GM19023 (cell line): Measurements from ENCODE around the gene TFPI.

ENCODE experiments used
- ATAC-seq: cut with Tn5 transposase; IDR thresholded peaks from one replicate; pipeline ENCODE4 v1.9.1; 2021; ENCODE audit warnings: mild to moderate bottlenecking, moderate library complexity; ENCODE audit not compliant: unreplicated experiment

The TFPI gene

DNA sequence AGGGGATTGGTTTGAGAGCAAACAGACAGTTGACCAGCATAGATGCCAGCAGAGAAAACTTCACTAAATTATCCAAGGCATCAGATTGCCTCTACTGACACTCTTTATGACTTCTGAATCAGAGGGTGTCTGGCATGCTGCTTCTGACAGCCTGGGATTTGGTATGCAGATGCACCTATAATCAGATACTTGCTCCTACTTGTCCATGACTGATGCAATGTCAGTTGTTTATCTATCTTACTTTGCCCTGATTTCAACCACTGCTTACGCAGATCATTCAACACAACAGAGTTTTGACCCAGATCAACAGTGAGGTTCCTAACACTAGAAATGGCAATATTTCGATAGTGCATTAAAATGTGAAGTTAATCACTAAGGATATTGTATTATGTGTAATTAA lies 83.5 kb downstream of the TFPI start:
- ATAC-seq, result no peak

DNA sequence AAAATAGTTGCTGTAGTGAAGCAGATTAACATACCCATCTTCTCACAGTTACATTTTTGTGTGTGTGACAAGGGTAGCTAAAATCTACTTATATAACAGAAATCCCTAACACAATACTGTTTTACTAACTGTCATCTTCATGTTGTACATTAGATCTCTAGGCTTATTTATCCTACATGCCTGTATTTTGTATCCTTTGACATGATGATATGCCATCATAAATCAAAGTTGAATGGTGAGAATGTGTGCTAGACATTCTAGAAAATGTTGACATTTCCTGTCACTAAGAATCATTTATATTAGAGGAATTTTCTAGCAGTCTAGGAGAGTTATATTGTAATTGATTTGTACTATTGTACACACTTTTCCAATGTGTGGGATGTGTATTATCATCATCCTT lies 84.7 kb downstream of the TFPI start:
- ATAC-seq, result no peak

DNA sequence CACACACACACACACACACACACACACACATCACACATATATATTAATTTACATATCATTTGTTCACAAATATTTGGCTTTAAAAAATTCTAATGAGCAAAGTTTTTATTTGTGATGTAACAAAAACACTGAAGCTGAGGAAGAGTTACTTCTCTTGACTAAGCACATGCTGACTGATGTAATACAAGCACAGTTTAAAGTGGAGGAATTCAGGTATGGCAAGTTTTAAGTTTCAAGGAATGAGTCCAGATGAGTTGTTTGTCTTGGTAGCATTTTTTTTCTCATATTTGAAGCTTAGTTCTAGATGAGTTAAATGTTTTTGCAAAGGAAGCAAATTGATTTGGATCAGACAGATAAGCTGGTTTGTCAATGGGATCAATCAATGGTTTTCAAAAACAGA lies 86.0 kb downstream of the TFPI start:
- no peak for ATAC-seq

DNA sequence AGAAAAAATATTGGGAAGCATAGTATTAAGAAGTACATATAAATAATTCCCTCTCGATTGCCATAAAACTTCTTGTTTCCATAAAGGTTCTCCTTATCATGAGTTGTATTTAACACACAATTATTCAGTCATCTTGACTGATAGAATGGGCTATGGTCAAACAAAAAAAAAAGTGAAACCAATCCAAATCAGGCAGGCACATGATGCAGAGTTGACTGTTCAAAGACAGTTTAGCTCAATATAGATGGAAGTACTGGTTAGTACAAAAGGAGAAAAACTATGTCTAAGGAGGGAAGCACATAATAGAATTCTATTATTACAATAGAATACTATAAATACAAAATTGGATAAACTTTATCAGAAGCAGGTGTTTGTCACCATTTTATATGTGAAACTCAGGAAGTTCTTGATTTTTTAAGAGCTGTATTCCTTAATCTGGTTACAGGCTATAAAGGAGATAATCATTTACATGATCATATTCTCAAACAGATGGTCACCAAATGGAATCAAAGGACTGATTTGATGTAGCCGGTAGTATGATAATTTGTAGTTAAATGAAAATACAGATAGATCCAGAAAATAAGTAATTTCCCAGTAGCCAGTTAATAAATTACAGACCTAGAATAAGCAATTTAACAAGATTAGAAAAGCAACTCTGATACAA lies 88.0 kb downstream of the TFPI start:
- no peak for ATAC-seq

DNA sequence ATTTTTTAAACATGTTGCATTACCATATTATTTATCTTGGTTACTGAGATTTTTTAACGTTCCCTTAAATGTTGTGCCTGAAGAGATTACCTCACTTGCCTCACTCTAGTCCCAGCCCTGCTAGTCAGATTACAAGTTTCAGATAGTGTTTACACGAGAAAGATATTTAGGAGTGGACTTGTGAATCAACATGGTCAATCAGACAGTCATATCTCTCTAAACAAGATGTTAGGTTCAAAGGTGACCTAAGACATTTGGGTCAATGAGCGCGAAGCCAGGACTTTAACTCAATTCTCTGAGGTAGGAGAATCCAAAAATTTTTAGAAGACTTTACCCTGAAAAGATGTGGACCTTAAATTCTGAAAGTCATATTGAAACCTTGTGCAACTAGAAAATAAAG lies 91.4 kb downstream of the TFPI start:
- no peak for ATAC-seq

DNA sequence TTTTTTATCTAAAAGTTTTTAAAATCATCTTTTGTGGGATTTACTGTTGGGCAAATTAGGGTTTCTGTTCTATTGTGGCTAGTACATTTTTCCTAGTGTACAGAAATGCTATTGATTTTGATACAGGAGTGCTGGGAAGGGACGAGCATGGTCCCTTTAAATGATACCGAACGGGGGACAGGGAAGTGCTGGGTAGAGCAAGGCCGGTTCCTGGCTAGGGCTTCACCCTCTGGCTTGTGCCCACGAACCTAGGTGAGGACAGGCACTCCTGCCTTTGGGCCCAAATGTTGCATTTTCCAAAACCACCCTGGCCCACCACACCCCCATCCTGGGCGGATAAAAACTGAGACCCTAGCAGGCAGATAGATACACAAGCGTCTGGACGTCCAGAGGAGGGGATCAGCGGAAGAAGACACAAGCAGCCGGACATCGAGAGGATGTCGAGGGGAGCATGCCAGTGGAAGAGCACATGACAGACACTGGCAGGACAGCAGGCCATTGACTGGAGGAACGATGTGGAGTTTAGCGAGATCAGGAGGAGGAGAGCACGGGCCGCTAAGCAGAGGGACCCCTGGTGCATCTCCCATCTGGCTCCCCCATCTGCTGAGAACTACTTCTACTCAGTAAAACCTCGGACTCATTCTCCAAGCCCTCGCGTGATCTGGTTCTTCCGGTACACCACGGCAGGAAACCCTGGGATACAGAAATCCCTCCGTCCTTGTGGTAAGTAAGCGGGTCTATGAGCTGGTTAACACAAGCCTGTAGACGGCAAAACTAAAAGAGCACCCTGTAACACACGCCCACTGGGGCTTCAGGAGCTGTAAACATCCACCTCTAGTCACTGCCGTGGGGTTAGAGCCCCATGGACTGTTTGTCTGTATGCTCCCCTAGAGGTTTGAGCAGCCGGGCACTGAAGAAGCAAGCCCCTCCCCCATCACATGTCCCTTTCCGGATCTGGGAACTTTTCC lies 92.7 kb downstream of the TFPI start:
- ATAC-seq, result no peak

DNA sequence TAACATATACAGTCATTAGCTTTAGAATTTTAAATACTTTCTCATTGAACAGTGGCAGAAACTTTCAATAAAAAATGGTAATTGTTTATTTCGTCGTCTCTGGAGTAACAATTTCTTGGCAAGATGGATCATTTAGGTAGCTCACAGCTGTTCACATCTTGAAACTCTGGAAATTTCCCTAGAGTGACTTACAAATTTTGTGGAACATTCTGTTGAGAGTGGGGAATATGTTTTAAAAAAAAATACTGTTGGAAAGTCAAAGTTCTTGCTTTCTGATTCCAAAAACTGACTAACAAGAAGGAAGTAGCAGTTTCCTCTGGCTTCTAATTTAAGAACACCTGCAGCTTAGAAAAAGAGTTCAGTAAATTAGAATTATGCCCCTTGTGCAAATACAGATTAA lies 95.0 kb downstream of the TFPI start:
- no peak for ATAC-seq

DNA sequence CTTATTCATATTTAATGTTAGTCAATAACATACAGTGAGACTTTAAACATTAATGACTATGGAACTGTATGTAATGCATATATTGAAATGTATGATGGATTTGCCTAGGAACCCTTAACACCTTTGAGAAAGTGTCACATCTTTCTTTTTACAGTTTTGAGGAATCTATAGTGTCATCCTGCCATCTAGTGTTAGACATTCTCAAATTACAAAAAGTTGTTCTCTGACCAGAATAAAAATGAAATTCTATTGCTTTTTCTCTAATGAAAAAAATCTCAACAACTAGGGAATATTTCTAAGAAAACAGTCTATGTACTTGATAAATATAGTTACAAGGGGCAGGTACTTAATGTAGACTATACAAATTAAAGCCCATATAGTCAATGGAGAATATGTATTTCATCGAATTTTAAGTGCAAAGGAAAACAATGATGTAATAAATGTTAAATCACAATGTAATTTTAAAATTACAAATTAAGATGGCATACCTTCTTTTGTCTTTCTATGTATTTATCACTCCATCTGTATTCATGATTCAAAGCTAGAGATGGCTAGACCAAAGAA lies 101.1 kb downstream of the TFPI start:
- ATAC-seq, result no peak

DNA sequence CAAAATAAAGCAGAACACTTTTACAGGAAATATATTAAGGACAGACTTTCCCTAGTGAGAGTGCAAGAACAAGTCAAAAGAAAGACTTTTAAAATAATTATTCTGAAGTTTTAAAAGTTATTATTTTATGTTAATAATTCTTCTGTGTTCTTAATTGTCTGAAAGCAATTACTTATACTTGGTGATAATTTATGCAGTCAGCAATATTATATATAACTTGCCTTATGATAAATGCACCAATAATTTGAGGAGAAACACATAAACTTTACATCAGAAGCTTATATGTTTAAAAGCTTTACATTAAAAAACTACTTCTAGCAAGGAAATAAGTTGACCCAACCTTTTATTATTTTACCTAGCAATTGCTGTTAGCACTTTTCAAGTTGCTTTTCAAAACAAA lies 102.7 kb downstream of the TFPI start:
- no peak for ATAC-seq

DNA sequence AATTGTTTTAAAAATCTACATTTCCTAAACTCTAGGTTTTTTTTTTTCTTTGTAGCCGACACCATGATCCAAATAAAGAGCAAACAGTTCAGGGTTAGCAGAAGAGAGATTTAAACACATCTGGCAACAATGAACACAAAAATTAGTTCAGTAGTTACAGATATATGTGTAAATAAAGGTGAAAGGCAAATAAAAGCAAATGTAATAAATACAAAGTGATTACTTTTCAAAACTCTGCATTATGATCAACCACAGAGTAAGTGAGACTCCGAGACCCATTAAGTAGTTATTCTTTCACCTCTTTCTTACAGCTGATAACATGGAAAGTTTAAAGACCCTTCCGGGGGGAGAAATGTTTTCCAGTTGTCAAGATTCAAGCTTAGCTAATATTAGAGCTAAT lies 106.9 kb downstream of the TFPI start:
- ATAC-seq, result no peak

DNA sequence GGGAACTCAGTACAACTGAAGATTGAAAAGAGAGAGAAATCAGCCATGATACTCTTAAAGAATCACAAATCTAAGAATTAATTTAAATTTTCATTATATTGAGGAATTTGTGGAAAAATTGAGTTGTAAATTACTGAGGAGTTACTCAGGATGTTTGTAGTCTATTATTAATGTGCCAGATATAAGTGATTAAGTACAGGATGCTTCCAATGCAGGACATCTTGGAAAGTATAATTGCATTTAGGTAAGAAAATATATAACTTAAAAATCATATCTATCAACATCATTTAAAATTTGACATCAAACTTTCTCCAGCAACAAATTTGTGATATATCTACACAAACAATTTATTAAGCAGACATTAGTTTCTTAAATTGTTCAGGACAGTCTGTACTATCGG lies 107.5 kb downstream of the TFPI start:
- ATAC-seq, result no peak

DNA sequence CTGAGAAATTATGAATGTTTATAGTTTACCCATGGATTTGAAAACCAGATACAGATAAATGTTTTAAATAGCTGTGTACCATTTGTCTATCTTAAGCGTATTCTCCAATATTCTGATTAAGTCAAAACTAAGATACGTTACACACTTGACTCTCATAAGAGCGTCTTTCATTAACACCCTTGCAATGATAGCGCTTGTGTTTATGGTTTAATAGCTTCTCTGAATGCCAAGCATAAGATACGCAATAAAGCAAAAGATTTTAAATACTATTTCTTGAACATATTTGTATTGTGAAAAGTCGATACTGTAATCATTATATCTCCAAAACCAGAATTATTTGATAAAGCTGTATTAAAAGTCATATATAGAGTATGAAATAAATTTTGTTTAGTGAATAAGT lies 109.2 kb downstream of the TFPI start:
- ATAC-seq, result no peak

DNA sequence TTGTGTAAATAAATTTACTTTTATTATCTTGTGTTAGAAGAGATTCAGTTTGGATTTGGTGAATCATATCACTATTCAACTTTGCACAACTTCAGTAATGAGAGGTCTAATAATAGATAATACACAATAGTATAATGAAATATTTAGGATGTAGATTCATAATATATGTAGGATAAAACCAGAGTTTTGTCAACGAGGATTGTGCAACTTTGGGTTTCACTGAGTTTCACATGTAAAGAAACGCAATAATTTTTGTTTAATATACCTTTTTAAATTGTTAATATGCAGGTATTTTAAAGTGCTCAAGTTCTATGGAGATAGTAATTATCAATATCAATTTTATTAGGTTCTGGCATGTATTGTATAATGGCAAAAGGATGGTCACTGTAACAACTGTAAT lies 111.5 kb downstream of the TFPI start:
- no peak for ATAC-seq

DNA sequence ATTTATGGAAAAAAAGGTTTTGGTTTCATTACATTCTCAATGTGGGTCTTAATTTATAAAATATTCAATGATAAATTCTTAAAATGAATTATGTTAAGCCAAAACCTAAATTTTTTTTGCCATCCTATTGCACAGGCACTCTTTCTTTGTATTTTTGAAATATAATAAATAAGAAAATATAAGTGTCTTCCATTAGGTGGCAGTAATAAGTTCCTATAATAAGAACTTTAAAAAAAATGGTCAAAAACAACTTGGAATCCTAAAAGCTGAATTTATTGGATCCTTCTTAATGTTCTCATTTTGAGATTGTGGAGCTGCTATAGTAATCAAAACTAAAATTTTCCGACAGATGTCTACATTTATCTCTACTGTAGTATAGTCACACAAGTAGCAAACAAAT lies 111.9 kb downstream of the TFPI start:
- no peak for ATAC-seq

DNA sequence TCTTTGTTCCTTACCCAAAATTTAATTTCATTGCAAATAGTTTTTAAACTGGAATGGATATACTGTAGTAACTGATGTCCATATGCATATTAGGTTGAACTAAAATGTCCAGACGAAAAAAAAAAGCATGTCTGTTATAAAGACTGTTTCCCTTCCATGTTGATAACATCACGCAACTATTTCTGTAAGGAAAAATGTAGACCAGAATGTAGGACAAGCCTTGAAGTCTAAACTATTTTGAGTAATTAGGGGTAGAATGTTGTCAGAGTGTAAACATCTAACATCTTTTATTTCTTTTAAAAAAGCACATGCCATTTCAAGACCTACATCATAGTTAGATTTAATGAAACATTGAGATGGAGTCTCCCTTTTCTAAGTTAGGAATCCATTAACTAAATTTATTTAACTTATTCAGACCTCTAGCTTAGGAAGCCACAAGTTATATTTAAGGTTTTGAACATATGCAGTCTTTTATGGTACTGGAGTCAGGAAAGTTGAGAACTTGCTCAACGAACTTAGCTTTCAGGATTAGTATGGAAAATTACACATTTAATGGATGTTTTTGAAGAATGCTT lies 114.0 kb downstream of the TFPI start:
- ATAC-seq, result no peak

DNA sequence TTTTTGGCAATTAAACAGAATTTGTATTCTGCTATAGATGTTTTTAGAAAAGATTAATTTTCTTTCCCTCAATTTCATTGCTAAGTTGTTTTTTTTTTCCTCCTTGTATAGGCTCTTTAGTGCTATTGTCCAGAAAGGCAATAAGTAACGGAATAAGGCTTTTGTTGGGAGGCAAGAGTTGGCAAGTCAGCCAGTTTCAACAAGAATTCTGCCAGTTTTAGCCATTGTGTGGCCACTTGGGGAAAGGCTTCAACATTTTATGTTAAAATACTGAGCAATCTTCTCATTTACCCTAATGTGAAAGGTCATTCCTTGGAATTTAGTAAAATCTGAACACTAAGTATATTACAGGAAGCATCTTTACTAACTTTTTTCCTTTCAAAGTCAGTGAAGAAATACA lies 115.8 kb downstream of the TFPI start:
- ATAC-seq, result no peak

DNA sequence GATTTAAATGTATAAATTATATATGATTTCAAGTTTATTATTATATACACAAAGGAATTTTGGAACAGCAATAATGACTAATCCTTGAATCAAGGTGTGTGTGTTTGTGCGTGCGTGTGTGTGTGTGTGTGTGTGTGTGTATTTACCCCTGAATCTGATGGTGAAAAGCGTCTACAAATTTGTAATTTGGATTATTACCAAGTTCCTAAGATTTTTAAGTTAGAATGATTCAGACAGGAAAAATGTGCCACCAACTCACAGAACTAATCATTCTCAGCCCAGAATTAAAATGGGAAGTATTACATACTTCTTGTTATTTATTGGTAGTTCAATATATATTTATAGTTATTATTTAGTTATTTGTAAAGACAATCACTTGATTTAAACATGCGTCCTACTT lies 118.5 kb downstream of the TFPI start:
- no peak for ATAC-seq

DNA sequence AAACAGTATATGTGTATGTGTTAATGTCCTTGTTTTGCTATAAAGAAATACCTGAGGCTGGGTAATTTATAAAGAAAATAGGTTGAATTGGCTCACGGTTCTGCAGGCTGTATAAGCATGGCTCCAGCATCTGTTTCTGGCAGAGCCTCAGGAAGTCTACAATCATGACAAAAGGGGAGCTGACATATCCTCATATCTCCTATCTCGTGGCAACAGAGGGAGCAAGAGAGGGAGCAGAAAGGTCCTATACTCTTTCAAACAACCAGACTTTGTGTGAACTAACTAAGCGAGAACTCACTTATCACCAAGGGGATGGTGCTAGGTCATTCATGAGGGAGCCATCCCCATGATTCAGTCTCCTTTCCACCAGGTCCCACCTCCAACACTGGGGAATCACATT lies 119.2 kb downstream of the TFPI start:
- ATAC-seq, result no peak

DNA sequence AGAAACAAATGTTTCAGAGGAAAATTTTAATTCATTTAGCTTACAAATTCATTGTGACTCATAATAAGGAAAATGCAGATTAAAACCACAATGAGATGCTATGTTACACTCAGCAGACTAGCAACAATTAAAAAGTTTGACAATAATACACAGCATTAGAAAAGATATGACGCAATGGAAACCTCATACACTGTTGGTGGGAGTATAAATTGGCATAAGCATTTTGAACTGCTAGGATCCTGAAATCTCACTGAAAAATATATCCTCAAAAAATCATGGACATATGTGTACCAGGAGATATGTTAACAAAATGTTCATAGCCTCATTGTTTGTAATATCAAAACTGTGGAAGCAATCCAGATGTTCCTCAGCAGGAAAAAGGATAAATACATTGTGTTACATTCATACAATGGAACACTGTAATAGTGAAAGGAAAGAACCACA lies 119.9 kb downstream of the TFPI start:
- no peak for ATAC-seq

DNA sequence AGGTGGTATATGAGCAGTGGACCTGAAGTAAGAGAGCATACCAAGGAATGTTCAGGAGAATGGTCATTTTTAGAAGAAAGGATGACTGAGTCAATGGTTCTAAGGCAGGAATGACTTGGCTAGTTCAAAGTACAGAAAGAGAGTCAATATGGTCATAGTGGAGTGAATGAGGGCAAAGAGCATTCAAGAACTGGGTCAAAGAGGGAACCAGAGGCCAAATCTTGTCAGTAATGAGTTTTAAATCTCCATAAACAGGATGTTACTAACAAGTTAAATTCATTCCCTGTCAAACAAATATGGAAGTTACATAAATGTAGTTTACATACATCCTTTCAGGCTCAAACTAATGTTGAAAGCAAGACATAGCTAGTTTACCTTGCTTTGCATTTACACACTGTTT lies 122.3 kb downstream of the TFPI start:
- ATAC-seq, result no peak

DNA sequence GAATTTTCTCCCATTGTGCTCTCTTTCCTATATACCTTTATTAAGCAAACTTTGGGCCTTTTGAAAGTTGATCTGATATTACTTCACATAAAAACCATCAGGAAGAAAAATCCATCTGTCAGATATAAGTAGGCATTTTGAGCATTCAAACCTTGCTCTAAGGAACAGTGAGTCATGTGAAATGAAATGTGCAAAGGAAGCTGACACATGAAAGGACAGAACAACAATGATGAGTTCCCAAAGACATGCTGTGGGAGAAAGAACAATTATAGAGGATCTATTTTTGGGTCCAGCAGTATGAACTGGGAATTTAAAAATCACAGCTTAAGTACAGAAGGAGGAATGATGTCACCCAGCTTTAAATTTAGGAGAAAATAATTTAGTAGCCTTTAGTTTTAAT lies 124.2 kb downstream of the TFPI start:
- no peak for ATAC-seq

DNA sequence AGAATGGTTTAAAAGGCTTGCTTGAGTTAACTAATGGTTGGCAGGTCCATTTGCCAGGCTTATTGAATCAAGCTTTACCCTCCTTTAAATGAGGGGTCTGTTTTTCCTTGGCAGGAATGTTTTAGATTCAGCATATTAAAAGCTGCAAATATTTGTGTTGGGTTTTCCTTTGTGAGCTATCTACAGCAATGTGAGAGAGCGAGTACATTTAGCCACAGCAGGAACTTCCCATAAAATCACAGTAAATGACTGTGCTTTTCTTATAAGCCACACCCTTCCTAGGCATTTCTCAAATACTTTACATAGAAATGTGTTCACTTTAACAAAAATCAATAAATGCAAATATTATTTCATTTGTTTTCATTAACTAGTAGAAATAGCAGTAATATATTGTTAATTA lies 130.1 kb downstream of the TFPI start:
- ATAC-seq, result no peak
